ENCODE results near the gene CRYGN.

The CRYGN gene

GRCh38 chr7:151422212-151422611, 17.7 kb downstream of the CRYGN start:
- no peak overlapping the region for H3K4me3 ChIP-seq (ENCODE audit: low read depth, low read length)
- no peak for TF ChIP-seq CTCF (IDR thresholded peaks at IDR 0.05; ENCODE audit: insufficient read depth, low read depth, low read length, missing control alignments)
- DNase-seq (ENCODE audit: low read depth): no peak

DNA sequence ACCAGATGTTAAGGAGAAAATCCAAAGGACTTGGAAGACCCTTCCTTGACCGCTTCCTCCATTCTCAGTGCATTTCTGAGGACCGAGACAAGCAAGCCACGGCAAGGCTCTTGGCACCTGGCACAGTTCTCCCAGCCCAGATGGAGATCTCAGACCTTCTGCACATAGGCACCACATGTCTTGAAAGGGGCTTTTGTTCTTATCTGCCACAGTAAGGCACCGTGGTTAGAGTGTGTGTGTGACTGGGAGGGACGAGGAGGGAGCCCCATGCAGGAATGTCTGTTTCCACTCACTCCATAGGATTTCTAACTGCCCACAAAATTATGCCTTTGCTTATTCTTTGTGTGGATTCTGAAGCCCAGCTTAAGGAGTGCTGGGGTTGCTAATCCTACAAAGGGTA, 19.8 kb downstream of the CRYGN start:
- DNase-seq (ENCODE audit: low read depth): no peak
- TF ChIP-seq CTCF (IDR thresholded peaks at IDR 0.05; ENCODE audit: insufficient read depth, low read depth, low read length, missing control alignments): no peak
- no peak overlapping the region for H3K4me3 ChIP-seq (ENCODE audit: low read depth, low read length)

DNA sequence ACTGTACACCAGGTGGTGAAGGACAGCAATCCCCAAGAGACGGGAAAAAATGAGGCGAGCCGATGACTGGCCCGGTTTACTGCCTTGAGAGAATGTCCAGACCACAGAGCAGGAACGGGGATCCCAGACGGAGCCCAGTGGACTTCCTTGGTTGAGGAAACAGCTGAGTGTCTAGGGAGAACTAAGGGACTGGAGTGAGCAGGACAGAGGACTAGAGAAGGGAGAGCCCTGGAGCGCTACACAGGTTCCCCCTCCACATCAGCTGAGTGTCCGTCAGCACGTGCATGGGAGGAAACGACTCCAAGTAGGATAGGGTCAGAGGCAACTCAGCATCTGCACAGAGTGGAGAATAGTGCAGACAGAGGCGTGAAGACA, 23.0 kb downstream of the CRYGN start:
- no peak for DNase-seq (ENCODE audit: low read depth)
- TF ChIP-seq CTCF (IDR thresholded peaks at IDR 0.05; ENCODE audit: insufficient read depth, low read depth, low read length, missing control alignments): no peak
- H3K4me3 ChIP-seq (ENCODE audit: low read depth, low read length): no peak overlapping the region

DNA sequence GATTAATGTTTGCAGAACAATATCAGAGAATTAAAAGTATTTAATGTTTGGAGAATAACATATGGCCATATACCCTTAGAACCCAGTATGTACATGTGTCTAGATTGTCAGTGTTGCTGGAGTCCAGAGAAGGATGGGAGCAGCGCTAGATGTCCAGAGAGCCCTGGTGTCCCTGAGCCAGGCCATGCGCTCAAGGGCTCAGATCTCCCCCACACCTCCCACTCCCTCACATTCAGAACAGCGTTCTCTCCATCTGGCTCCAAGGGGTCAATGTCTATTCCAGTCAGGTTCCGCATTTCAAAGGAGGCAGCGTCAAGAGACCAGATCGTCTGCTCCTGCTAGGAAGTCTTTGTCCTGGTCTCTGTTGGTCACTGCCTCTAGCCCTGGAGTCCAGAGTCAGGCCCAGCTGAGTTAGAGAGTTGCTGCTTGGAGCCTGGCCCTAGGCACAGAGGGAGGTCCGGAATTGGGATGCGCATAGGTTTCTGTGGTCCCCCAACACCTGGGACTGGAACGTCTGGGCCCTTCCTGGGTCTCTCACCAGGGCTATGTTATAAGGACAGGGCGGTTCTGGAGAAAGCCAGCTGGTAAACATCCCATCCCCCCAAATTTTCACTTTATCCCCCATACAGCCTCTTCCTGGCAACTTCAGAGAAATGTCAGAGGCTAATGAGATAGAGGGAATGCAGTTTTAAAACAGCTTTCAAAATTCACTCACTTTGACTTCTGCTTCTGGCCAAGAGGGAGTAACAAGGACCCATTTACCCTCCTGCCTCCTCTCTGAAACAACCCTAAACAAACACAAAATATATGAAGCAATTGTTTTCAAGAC, 23.6 kb downstream of the CRYGN start:
- no peak overlapping the region for H3K4me3 ChIP-seq (ENCODE audit: low read depth, low read length)
- no peak for DNase-seq (ENCODE audit: low read depth)
- TF ChIP-seq CTCF (IDR thresholded peaks at IDR 0.05; ENCODE audit: insufficient read depth, low read depth, low read length, missing control alignments): no peak

DNA sequence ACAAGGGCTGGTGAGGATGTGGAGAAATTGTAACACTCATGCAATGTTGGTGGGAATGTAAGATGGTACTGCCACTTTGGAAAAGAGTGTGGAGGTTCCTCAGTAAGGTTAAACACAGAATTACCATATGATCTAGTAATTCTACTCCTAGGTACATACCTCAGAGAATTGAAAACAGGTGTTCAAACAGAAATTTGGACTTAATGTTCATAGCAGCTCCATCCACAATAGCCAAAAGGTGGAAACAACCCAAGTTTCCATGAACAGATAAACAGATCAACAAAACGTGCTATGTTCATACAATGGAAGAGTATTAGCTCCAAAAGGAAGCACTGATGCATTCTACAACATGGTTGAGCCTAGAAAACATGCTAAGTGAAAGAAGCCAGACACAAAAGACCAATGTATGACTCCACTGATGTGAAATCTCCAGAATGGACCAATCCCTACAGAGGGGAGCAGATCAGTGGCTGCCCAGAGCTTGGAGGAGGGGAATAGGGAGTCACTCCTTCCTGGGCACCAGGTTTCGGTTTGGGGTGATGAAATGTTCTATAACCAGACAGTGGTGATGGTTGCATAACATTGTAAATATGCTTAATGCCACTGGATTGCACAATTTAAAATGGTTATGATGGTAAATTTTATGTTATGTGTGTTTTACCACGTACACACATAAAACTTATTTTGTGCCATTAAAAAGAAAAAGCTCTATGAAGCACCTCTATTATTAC, 24.4 kb downstream of the CRYGN start:
- no peak for DNase-seq (ENCODE audit: low read depth)
- no peak for TF ChIP-seq CTCF (IDR thresholded peaks at IDR 0.05; ENCODE audit: insufficient read depth, low read depth, low read length, missing control alignments)
- no peak overlapping the region for H3K4me3 ChIP-seq (ENCODE audit: low read depth, low read length)

DNA sequence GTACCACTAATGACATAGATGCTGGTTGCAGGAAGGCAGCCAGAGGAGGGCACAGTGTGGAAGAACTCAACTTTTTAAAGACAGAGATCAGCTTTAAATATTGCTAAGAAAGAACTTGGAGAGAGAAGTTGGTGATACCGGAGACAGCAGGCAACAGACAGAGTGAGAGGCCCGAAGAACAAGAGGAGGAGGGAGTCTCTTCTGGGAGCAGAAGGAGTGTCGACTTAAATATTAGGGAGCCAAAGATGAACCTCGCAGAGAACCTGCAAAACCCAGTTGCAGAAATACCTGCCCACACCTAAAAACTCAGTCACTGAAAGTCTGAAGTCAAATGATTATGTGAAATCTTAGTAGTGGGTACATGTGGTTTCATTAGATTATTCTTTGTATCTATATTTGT, 26.7 kb downstream of the CRYGN start:
- no peak overlapping the region for H3K4me3 ChIP-seq (ENCODE audit: low read depth, low read length)
- no peak for DNase-seq (ENCODE audit: low read depth)
- no peak for TF ChIP-seq CTCF (IDR thresholded peaks at IDR 0.05; ENCODE audit: insufficient read depth, low read depth, low read length, missing control alignments)
